Activated T-cell treated with anti-CD3 and anti-CD28 coated beads, Interleukin-2, amount 50 U/mL, for 4 hours (primary cell): Measurements from ENCODE around the gene PTPRO. TPM values are rescaled to one million over a fixed set of nuclear protein-coding genes. Genes with fewer than 3 reads are reported as not detected.

Experiments used
- ATAC-seq, 2 donors: fragments of 200-7000 bp; cut with Tn5 transposase; one replicate each; pipeline ENCODE4 v1.10.0; 2021
- DNase-seq: peaks from one replicate; pipeline ENCODE4 v3.0.0-alpha.2; 2020
- H3K27me3 Mint-ChIP-seq: one replicate; pipeline ENCODE4 v1.8.0; 2021; ENCODE audit warnings: low read depth, mixed read lengths
- H3K36me3 Mint-ChIP-seq: one replicate; pipeline ENCODE4 v1.8.0; 2022; ENCODE audit warnings: mixed read lengths; ENCODE audit not compliant: insufficient read depth
- H3K4me1 Mint-ChIP-seq: one replicate; pipeline ENCODE4 v1.8.0; 2021; ENCODE audit warnings: low read depth, mixed read lengths
- H3K4me3 Mint-ChIP-seq: one replicate; pipeline ENCODE4 v1.8.0; 2021; ENCODE audit warnings: mild to moderate bottlenecking, moderate library complexity, mixed read lengths
- H3K9me3 Mint-ChIP-seq: one replicate; pipeline ENCODE4 v1.8.0; 2021; ENCODE audit warnings: mixed read lengths
- total RNA-seq, 3 donors: library from RNA; stranded (reverse); gene quantifications; one replicate each; pipeline ENCODE4 v1.2.1, GENCODE V29; 2021

The PTPRO gene
- total RNA-seq = under 1 TPM in 1 of 3 donors, not detected in 2; 0.14 TPM

GRCh38 chr12:15322164-15323061 lies at the start of gene PTPRO:
Gene PTPRO (plus strand): TSS chr12:15322508.
- peak in 1 of 2 donors; percentile 48 for ATAC-seq
- Mint-ChIP-seq H3K4me1 (peaks cover 6% of the 10 kb centered on the region), H3K4me3 (peak within 1 kb of the TSS; percentile 31), H3K9me3 (no peaks in the 10 kb centered on the region), H3K36me3 (no peaks in the 10 kb centered on the region), H3K27me3 (peaks cover 51% of the 10 kb centered on the region)
- DNase-seq = no peak

- ATAC-seq = no peak
- DNase-seq = no peak
- Mint-ChIP-seq H3K36me3 (no peaks in the 10 kb centered on the region), H3K4me1 (peaks cover 2% of the 10 kb centered on the region), H3K4me3 (no peak overlapping the region), H3K9me3 (no peaks in the 10 kb centered on the region), H3K27me3 (no peaks in the 10 kb centered on the region)
These were observed 48.4 kb upstream of the PTPRO start for GRCh38 chr12:15273896-15274295.

GRCh38 chr12:15274561-15274967 lies 47.7 kb upstream of the PTPRO start:
- no peaks in the 10 kb centered on the region for H3K36me3 Mint-ChIP-seq
- H3K9me3 Mint-ChIP-seq = no peaks in the 10 kb centered on the region
- peaks cover 4% of the 10 kb centered on the region for H3K4me1 Mint-ChIP-seq
- ATAC-seq (no peak), DNase-seq (no peak)
- no peaks in the 10 kb centered on the region for H3K27me3 Mint-ChIP-seq
- H3K4me3 Mint-ChIP-seq = no peak overlapping the region

- H3K9me3 Mint-ChIP-seq = no peaks in the 10 kb centered on the region
- no peak overlapping the region for H3K4me3 Mint-ChIP-seq
- H3K27me3 Mint-ChIP-seq = no peaks in the 10 kb centered on the region
- DNase-seq (no peak), ATAC-seq (no peak)
- peaks cover 4% of the 10 kb centered on the region for H3K4me1 Mint-ChIP-seq
- H3K36me3 Mint-ChIP-seq = no peaks in the 10 kb centered on the region
These were observed 46.1 kb upstream of the PTPRO start for GRCh38 chr12:15276088-15276698.

- Mint-ChIP-seq H3K36me3 (no peaks in the 10 kb centered on the region), H3K4me1 (peaks cover 4% of the 10 kb centered on the region), H3K27me3 (no peaks in the 10 kb centered on the region), H3K9me3 (no peaks in the 10 kb centered on the region), H3K4me3 (no peak overlapping the region)
- ATAC-seq (no peak), DNase-seq (no peak)
These were observed 43.3 kb upstream of the PTPRO start for GRCh38 chr12:15278816-15279658.

GRCh38 chr12:15280930-15281329 lies 41.4 kb upstream of the PTPRO start:
- Mint-ChIP-seq H3K4me1 (peaks cover 4% of the 10 kb centered on the region), H3K36me3 (no peaks in the 10 kb centered on the region), H3K4me3 (no peak overlapping the region), H3K9me3 (no peaks in the 10 kb centered on the region), H3K27me3 (peaks cover 2% of the 10 kb centered on the region)
- DNase-seq = no peak
- ATAC-seq = no peak

GRCh38 chr12:15289192-15289591 lies 33.1 kb upstream of the PTPRO start:
- H3K36me3 Mint-ChIP-seq = no peaks in the 10 kb centered on the region
- ATAC-seq (no peak), DNase-seq (no peak)
- no peak overlapping the region for H3K4me3 Mint-ChIP-seq
- H3K9me3 Mint-ChIP-seq = no peaks in the 10 kb centered on the region
- peaks cover 2% of the 10 kb centered on the region for H3K27me3 Mint-ChIP-seq
- H3K4me1 Mint-ChIP-seq = peaks cover 4% of the 10 kb centered on the region

GRCh38 chr12:15293731-15294130 lies 28.6 kb upstream of the PTPRO start:
- no peaks in the 10 kb centered on the region for H3K36me3 Mint-ChIP-seq
- peaks cover 17% of the 10 kb centered on the region for H3K27me3 Mint-ChIP-seq
- no peak overlapping the region for H3K4me3 Mint-ChIP-seq
- H3K9me3 Mint-ChIP-seq = no peaks in the 10 kb centered on the region
- DNase-seq (no peak), ATAC-seq (no peak)
- peaks cover 4% of the 10 kb centered on the region for H3K4me1 Mint-ChIP-seq

- Mint-ChIP-seq H3K27me3 (peaks cover 17% of the 10 kb centered on the region), H3K4me3 (no peak overlapping the region), H3K9me3 (peaks cover 17% of the 10 kb centered on the region), H3K4me1 (no peaks in the 10 kb centered on the region), H3K36me3 (no peaks in the 10 kb centered on the region)
- DNase-seq (no peak), ATAC-seq (no peak)
These were observed 22.4 kb upstream of the PTPRO start for GRCh38 chr12:15299947-15300346.

GRCh38 chr12:15304296-15304695 lies 18.0 kb upstream of the PTPRO start:
- Mint-ChIP-seq H3K9me3 (peaks cover 17% of the 10 kb centered on the region), H3K36me3 (no peaks in the 10 kb centered on the region), H3K4me3 (no peak overlapping the region), H3K27me3 (no peaks in the 10 kb centered on the region), H3K4me1 (no peaks in the 10 kb centered on the region)
- ATAC-seq = no peak
- no peak for DNase-seq

GRCh38 chr12:15306605-15307004 lies 15.7 kb upstream of the PTPRO start:
- DNase-seq (no peak), ATAC-seq (no peak)
- no peak overlapping the region for H3K4me3 Mint-ChIP-seq
- H3K27me3 Mint-ChIP-seq = no peaks in the 10 kb centered on the region
- peaks cover 9% of the 10 kb centered on the region for H3K9me3 Mint-ChIP-seq
- no peaks in the 10 kb centered on the region for H3K36me3 Mint-ChIP-seq
- H3K4me1 Mint-ChIP-seq = no peaks in the 10 kb centered on the region

GRCh38 chr12:15307079-15307478 lies 15.2 kb upstream of the PTPRO start:
- ATAC-seq (no peak), DNase-seq (no peak)

GRCh38 chr12:15318841-15319240 lies 3.5 kb upstream of the PTPRO start:
- Mint-ChIP-seq H3K9me3 (no peaks in the 10 kb centered on the region), H3K4me1 (peaks cover 6% of the 10 kb centered on the region), H3K27me3 (peaks cover 33% of the 10 kb centered on the region), H3K4me3 (no peak overlapping the region), H3K36me3 (no peaks in the 10 kb centered on the region)
- no peak for DNase-seq
- ATAC-seq = no peak

More at GRCh38 chr12:15307079-15307478, 15.2 kb upstream of the PTPRO start:
- Mint-ChIP-seq H3K9me3 (peaks cover 9% of the 10 kb centered on the region), H3K4me3 (no peak overlapping the region), H3K27me3 (no peaks in the 10 kb centered on the region), H3K4me1 (no peaks in the 10 kb centered on the region), H3K36me3 (no peaks in the 10 kb centered on the region)

- Mint-ChIP-seq H3K4me1 (peaks cover 6% of the 10 kb centered on the region), H3K27me3 (peaks cover 44% of the 10 kb centered on the region), H3K36me3 (no peaks in the 10 kb centered on the region), H3K4me3 (no peak overlapping the region), H3K9me3 (no peaks in the 10 kb centered on the region)
- DNase-seq (no peak), ATAC-seq (no peak)
These were observed 1.4 kb upstream of the PTPRO start for GRCh38 chr12:15320881-15321280.
